Measurements from ENCODE around the gene TCN2. TPM values are rescaled to one million over a fixed set of nuclear protein-coding genes. Genes with fewer than 3 reads are reported as not detected.
"Not testable (repeated sequence)": the region's sequence is repeated elsewhere in the genome, so short reads cannot be mapped to it uniquely, and the experiment has no call there.

TCN2 gene
- total RNA-seq, 2 experiments from 2014 or later = 0.19 TPM; not detected in 1

- ChIA-PET CTCF (interaction anchor here (1.0 to 2.4 kb wide), 2 partner anchors 29 to 150 kb away, joined by 3 to 9 read pairs; no protein-coding TSS in a partner anchor), POLR2A (interaction anchor here (0.6 kb wide), 1 partner anchor 150 kb away, joined by 3 read pairs; no protein-coding TSS in a partner anchor)
These were observed 1.4 kb upstream of the TCN2 start for GRCh38 chr22:30605449-30606110.

- CTCF ChIA-PET = interaction anchor here (1.0 to 2.4 kb wide), 5 partner anchors 9 to 211 kb away, joined by 3 to 9 read pairs (median 4); partner anchors contain the start of genes DUSP18, PES1 and SEC14L2
- POLR2A ChIA-PET = interaction anchor here (0.6 to 0.7 kb wide), 2 partner anchors 12 to 28 kb away, joined by 3 to 6 read pairs; partner anchors contain the start of gene SLC35E4
These were observed 441 bp downstream of the TCN2 start for GRCh38 chr22:30607300-30607930.

- POLR2A ChIA-PET = no interaction called here
- CTCF ChIA-PET = interaction anchor here (1.0 to 2.4 kb wide), 5 partner anchors 10 to 211 kb away, joined by 3 to 9 read pairs (median 4); partner anchors contain the start of genes DUSP18, PES1 and SEC14L2
These were observed 965 bp downstream of the TCN2 start for GRCh38 chr22:30607939-30608338.

DNA sequence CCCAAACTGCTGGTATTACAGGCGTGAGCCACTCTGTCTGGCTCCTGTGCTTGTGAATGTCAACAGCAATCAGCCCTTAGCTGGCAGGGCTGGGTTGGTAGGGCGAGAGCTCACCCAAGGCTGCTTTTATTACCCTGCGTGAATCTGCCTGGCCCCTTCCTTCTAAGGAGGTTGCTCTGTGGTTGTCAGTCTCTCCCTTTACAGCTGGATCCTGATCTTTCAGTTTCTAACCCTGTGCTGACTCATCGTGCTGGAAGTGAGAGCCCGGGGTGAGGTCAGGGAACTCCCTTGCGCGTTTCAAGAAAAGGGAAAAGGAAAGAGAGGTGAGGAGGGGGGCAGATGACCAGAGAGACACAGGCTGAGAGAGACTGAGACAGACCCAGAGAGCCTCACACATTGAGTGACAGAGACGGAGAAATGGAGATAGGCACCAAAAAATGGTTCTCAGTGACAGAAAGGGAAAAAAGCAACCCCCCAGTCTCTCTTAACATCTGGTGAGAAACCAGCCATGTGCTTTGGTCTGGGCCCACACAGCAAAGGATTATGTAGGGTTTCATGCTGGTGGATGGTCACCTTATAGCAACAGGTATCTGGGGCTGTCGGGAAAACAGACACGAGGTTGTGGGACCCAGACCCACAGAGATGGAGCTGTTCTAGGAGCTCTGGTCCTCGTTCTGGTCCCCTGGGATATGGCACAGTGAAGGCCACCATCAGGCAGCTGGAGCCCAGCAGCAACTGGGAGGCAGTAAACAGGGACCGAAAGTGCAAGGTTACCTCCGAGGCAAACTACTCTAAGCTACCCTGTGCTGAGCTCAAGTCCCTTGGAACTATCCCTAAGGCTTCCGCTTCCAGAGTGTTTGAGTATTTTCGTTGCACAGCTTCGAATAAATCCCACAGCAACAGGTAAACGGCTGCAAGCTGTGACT, 2.5 kb downstream of the TCN2 start:
- ChIA-PET CTCF (no interaction called here), POLR2A (no interaction called here)

GRCh38 chr22:30610299-30610698, 3.3 kb downstream of the TCN2 start:
- POLR2A ChIA-PET = no interaction called here
- CTCF ChIA-PET = no interaction called here

- ChIA-PET POLR2A (no interaction called here), CTCF (no interaction called here)
These were observed 4.2 kb downstream of the TCN2 start for GRCh38 chr22:30611197-30611596.

DNA sequence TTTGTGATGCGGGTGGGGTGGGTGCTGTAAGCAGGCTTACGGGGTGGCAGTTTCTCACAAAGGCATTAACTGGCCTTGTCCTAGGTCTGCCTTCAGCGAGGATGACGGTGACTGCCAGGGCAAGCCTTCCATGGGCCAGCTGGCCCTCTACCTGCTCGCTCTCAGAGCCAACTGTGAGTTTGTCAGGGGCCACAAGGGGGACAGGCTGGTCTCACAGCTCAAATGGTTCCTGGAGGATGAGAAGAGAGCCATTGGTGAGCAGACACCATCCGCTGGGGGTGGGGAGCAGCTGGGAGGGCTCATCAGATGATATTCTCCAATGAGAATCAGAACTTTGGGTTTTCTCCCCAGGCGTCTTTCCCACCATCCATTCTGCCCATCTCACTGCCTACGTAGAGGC, 5.8 kb downstream of the TCN2 start:
- CTCF ChIA-PET = no interaction called here

GRCh38 chr22:30614268-30614667, 7.3 kb downstream of the TCN2 start:
- ChIA-PET POLR2A (no interaction called here), CTCF (interaction anchor here (0.6 to 0.8 kb wide), 2 partner anchors 20 to 575 kb away, joined by 3 read pairs; no protein-coding TSS in a partner anchor)

More for the DNA sequence above, 5.8 kb downstream of the TCN2 start:
- POLR2A ChIA-PET = no interaction called here

GRCh38 chr22:30614879-30615278, 7.9 kb downstream of the TCN2 start:
- CTCF ChIA-PET = interaction anchor here (0.8 kb wide), 1 partner anchor 20 kb away, joined by 3 read pairs; no protein-coding TSS in a partner anchor
- POLR2A ChIA-PET = no interaction called here

DNA sequence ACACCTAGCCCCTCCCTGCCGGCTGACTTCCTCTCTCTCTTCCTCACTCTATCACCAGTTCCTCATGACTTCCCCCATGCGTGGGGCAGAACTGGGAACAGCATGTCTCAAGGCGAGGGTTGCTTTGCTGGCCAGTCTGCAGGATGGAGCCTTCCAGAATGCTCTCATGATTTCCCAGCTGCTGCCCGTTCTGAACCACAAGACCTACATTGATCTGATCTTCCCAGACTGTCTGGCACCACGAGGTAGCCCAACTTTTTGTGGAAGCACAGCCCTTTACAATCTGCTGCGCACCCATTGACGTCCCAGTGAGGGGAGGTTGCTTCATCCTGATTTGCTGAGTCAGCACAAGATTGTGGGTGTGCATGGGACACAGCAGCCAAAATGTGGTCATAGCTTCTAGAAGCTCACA, 8.6 kb downstream of the TCN2 start:
- CTCF ChIA-PET = no interaction called here

GRCh38 chr22:30617819-30618218, 10.8 kb downstream of the TCN2 start:
- CTCF ChIA-PET = interaction anchor here (1.0 kb wide), 1 partner anchor 12 kb away, joined by 3 read pairs; no protein-coding TSS in a partner anchor
- POLR2A ChIA-PET = no interaction called here

More for the DNA sequence above, 8.6 kb downstream of the TCN2 start:
- POLR2A ChIA-PET = no interaction called here

GRCh38 chr22:30619909-30620308, 12.9 kb downstream of the TCN2 start:
- CTCF ChIA-PET = interaction anchor here (0.7 kb wide), 1 partner anchor 327 kb away, joined by 4 read pairs; no protein-coding TSS in a partner anchor
- POLR2A ChIA-PET = interaction anchor here (0.7 kb wide), 2 partner anchors 88 to 272 kb away, joined by 3 to 4 read pairs; no protein-coding TSS in a partner anchor

GRCh38 chr22:30626413-30626812, 19.4 kb downstream of the TCN2 start:
- ChIA-PET POLR2A (no interaction called here), CTCF (no interaction called here)

GRCh38 chr22:30627471-30627870, 20.5 kb downstream of the TCN2 start:
- ChIA-PET POLR2A (no interaction called here), CTCF (no interaction called here)

DNA sequence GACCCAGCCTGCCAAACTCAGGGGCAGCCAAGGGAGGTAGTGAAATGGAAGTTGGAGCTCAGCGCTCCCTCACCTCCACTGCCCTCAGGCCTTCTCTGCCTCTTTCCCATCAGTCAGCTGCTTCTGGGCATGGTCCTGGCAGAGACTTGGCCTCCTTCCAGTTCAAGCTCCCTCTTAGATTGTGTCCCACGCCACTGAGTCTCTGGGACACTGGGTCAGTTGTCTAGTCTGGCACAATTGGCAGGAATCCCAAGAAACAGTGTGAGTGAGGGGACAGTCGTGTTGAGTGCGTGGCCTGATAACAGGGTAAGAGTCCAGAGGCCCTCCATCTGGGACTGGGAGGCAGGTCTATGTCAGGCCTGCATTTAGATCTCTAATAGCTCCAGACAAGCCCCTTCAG, 21.5 kb downstream of the TCN2 start:
- POLR2A ChIA-PET = no interaction called here

GRCh38 chr22:30631469-30631868, 24.5 kb downstream of the TCN2 start:
- CTCF ChIA-PET, POLR2A ChIA-PET: not testable (repeated sequence)

More for the DNA sequence above, 21.5 kb downstream of the TCN2 start:
- CTCF ChIA-PET = interaction anchor here (0.7 kb wide), 1 partner anchor 197 kb away, joined by 3 read pairs; no protein-coding TSS in a partner anchor

- CTCF ChIA-PET = interaction anchor here (0.7 to 4.3 kb wide), 24 partner anchors 9 to 335 kb away, joined by 3 to 90 read pairs (median 6); partner anchors contain the start of genes DUSP18, MORC2, OSBP2 and PES1
- POLR2A ChIA-PET = interaction anchor here (1.4 to 2.9 kb wide), 5 partner anchors 9 to 120 kb away, joined by 10 to 20 read pairs (median 16); no protein-coding TSS in a partner anchor
These were observed 27.7 kb downstream of the TCN2 start for GRCh38 chr22:30634471-30635233.

Measured in activated CD8-positive, alpha-beta memory T cell treated with anti-CD3 and anti-CD28 coated beads for 36 hours (primary cell).